ENCODE results near the gene SMG1.
"Not testable (repeated sequence)": the region's sequence is repeated elsewhere in the genome, so short reads cannot be mapped to it uniquely, and the experiment has no call there.

GRCh38 chr16:18928073-18928472, 1.9 kb upstream of the SMG1 start:
- TF ChIP-seq REST (IDR thresholded peaks at IDR 0.05; ENCODE audit: low read depth); POLR2A (IDR thresholded peaks at IDR 0.05; ENCODE audit: borderline replicate concordance, extremely low read depth, insufficient read depth, insufficient read length); EZH2phosphoT487 (IDR thresholded peaks at IDR 0.05; ENCODE audit: borderline replicate concordance); JUND (IDR thresholded peaks at IDR 0.05); ELF1 (IDR thresholded peaks at IDR 0.05; ENCODE audit: borderline replicate concordance, low read depth); YY1 (IDR thresholded peaks at IDR 0.05; ENCODE audit: extremely low read depth, insufficient replicate concordance, low read depth, low read length); RAD21 (IDR thresholded peaks at IDR 0.05; ENCODE audit: low read depth); ZNF274 (IDR thresholded peaks at IDR 0.05; ENCODE audit: low read depth, low read length); ZBTB33 (IDR thresholded peaks at IDR 0.05; ENCODE audit: extremely low read depth, insufficient replicate concordance, low read length); EZH2 (IDR thresholded peaks at IDR 0.05); SIN3A (IDR thresholded peaks at IDR 0.05; ENCODE audit: low read depth): not testable (repeated sequence)
- TF ChIP-seq, protein P1, sequence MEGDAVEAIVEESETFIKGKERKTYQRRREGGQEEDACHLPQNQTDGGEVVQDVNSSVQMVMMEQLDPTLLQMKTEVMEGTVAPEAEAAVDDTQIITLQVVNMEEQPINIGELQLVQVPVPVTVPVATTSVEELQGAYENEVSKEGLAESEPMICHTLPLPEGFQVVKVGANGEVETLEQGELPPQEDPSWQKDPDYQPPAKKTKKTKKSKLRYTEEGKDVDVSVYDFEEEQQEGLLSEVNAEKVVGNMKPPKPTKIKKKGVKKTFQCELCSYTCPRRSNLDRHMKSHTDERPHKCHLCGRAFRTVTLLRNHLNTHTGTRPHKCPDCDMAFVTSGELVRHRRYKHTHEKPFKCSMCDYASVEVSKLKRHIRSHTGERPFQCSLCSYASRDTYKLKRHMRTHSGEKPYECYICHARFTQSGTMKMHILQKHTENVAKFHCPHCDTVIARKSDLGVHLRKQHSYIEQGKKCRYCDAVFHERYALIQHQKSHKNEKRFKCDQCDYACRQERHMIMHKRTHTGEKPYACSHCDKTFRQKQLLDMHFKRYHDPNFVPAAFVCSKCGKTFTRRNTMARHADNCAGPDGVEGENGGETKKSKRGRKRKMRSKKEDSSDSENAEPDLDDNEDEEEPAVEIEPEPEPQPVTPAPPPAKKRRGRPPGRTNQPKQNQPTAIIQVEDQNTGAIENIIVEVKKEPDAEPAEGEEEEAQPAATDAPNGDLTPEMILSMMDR (IDR thresholded peaks at IDR 0.05 in 2 of 3, conservative IDR thresholded peaks at IDR 0.05 in 1 of 3; ENCODE audit: borderline replicate concordance in 1 of 3, insufficient read depth in 1 of 3, low read depth in 2 of 3, low read length in 2 of 3): not testable (repeated sequence)
- TF ChIP-seq, protein P2, sequence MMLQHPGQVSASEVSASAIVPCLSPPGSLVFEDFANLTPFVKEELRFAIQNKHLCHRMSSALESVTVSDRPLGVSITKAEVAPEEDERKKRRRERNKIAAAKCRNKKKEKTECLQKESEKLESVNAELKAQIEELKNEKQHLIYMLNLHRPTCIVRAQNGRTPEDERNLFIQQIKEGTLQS (IDR thresholded peaks at IDR 0.05): not testable (repeated sequence)

Data from HCT116 (cell line).